ENCODE results near the gene EFL1. TPM values are rescaled to one million over a fixed set of nuclear protein-coding genes. Genes with fewer than 3 reads are reported as not detected.

The EFL1 gene
- total and polyA plus RNA-seq, 9 of the 15 experiments (the other 6 are each of a cell fraction or from before 2014, with no cell fraction given) = 4.8 to 32.5 (median 16.9) TPM

DNA sequence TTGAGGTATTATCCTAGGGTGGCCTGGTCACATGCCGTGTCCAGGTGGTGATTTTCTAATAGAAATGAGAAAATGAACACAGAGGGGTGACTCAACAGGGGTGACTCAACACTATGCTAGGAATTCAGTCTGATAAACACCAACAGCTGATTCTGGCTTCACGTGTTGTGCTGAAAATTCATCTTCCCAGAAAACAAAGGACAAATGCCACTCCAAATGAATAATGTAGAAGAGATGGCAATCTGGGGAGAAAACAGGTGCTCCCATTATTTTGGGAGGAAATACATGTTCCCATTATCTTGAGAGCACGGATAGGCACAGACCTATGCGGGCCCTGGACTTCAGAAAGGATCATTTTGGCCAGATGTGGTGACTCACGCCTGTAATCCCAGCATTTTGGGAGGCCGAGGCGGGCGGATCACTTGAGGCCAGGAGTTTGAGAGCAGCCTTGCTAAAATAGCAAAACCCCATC, 115.5 kb downstream of the EFL1 start:
- ChIA-PET POLR2A (interaction anchor here (0.7 kb wide), 2 partner anchors 12 to 52 kb away, joined by 4 read pairs; no protein-coding TSS in a partner anchor), CTCF (ENCODE audit: low intra/inter-chr PET ratio) (no interaction called here)
- Histone ChIP-seq H2AFZ (ENCODE audit: low read depth, low read length) (no peak overlapping the region), H3K4me1 (replicated peaks in 1 of 2; ENCODE audit: control insufficient read depth in 2 of 2, insufficient read depth in 2 of 2, low read length in 2 of 2) (peaks cover 4 to 9% of the 10 kb centered on the region in 2 experiments; a peak in 2 of 5 replicates), H3K4me2 (ENCODE audit: insufficient read depth, low read length) (peak overlapping the region; percentile 22; the same call in 1 of the 2 replicates), H4K20me1 (replicated peaks; ENCODE audit: control insufficient read depth, insufficient read depth, low read length) (no peaks in the 10 kb centered on the region), H3K4me3 (no peak overlapping the region), H3K27me3 (ENCODE audit: control insufficient read depth in 2 of 2, insufficient read depth in 2 of 2, low read length in 2 of 2) (no peaks in the 10 kb centered on the region), H3K9ac (ENCODE audit: insufficient read depth in 1 of 2, low read depth in 2 of 2, low read length in 2 of 2) (no peak overlapping the region), H3K9me3 (replicated peaks; ENCODE audit: control insufficient read depth, insufficient read depth, low read depth, low read length) (no peaks in the 10 kb centered on the region), H3K27ac (ENCODE audit: extremely low read depth, low read depth, low read length) (peak overlapping the region; percentile 64; the same call in 2 of the 3 replicates), H3K9me1 (ENCODE audit: control insufficient read depth, insufficient read depth, low read length) (no peaks in the 10 kb centered on the region), H3K79me2 (ENCODE audit: control insufficient read depth, insufficient read depth, low read length) (no peaks in the 10 kb centered on the region), H3K36me3 (ENCODE audit: control insufficient read depth, insufficient read depth, low read length) (peaks cover 21% of the 10 kb centered on the region; the same call in 2 of the 3 replicates)
- no TSS peak for BruUV-seq (replicated peaks)
- in situ Hi-C loops (cut with MboI) = no loop called here
- intact Hi-C loops (cut with micrococcal nuclease) = no loop called here
- WGBS (ENCODE audit: insufficient coverage, low coverage, missing lambda C conversion rate) = 17% methylated on average over 8 of the region's 8 CpGs
- peak; percentile 65 for FAIRE-seq
- ATAC-seq = peak; percentile 88
- peak; percentile 24 to 54 (median 44) for DNase-seq (ENCODE audit: extremely low read depth in 1 of 4, low spot score in 3 of 4)
- TF ChIP-seq MAFK (IDR thresholded peaks at IDR 0.05; ENCODE audit: low read length) (no peak), ERF (CRISPR knock-in tag; IDR thresholded peaks at IDR 0.05) (no peak), SMAD1 (IDR thresholded peaks at IDR 0.05; ENCODE audit: low read depth, low read length, partially characterized antibody) (no peak), KHSRP (IDR thresholded peaks at IDR 0.05) (no peak), NR3C1 (CRISPR knock-in tag; IDR thresholded peaks at IDR 0.05) (no peak), ZNF12 (CRISPR knock-in tag; IDR thresholded peaks at IDR 0.05) (no peak), SMAD4 (CRISPR knock-in tag; conservative IDR thresholded peaks at IDR 0.05) (no peak), ARID4B (CRISPR knock-in tag; IDR thresholded peaks at IDR 0.05) (no peak), HDAC8 (tag; IDR thresholded peaks at IDR 0.05) (no peak), ZNF445 (CRISPR knock-in tag; IDR thresholded peaks at IDR 0.05; ENCODE audit: low read depth) (no peak), ZNF184 (CRISPR knock-in tag; IDR thresholded peaks at IDR 0.05) (no peak), ZNF695 (CRISPR knock-in tag; IDR thresholded peaks at IDR 0.05) (no peak), CCAR2 (IDR thresholded peaks at IDR 0.05; ENCODE audit: low read depth, low read length) (no peak), MAFF (IDR thresholded peaks at IDR 0.05; ENCODE audit: low read length) (peak; percentile 53; the same call in 1 of the 2 replicates), SMAD2 (IDR thresholded peaks at IDR 0.05; ENCODE audit: low read depth, low read length) (no peak), DACH1 (IDR thresholded peaks at IDR 0.05; ENCODE audit: partially characterized antibody) (peak; percentile 98)
- TF ChIP-seq, protein P1, sequence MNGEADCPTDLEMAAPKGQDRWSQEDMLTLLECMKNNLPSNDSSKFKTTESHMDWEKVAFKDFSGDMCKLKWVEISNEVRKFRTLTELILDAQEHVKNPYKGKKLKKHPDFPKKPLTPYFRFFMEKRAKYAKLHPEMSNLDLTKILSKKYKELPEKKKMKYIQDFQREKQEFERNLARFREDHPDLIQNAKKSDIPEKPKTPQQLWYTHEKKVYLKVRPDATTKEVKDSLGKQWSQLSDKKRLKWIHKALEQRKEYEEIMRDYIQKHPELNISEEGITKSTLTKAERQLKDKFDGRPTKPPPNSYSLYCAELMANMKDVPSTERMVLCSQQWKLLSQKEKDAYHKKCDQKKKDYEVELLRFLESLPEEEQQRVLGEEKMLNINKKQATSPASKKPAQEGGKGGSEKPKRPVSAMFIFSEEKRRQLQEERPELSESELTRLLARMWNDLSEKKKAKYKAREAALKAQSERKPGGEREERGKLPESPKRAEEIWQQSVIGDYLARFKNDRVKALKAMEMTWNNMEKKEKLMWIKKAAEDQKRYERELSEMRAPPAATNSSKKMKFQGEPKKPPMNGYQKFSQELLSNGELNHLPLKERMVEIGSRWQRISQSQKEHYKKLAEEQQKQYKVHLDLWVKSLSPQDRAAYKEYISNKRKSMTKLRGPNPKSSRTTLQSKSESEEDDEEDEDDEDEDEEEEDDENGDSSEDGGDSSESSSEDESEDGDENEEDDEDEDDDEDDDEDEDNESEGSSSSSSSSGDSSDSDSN (IDR thresholded peaks at IDR 0.05; ENCODE audit: borderline replicate concordance in 1 of 2, low read depth in 2 of 2, low read length in 2 of 2) = no peak

Measured in K562 (cell line).